Astrocyte (in vitro differentiated cells and primary cell): ENCODE measurements around the gene SREBF1. TPM values are rescaled to one million over a fixed set of nuclear protein-coding genes. Genes with fewer than 3 reads are reported as not detected.

Experiments used
- DNase-seq: peaks from one replicate; pipeline ENCODE4 v3.0.0-alpha.2; 2010; ENCODE audit warnings: low read depth
- FAIRE-seq: peaks from 2 replicates; lab custom pipeline; 2011; peaks lifted over from hg19 to GRCh38; lab: Jason Lieb, UNC
- H2AFZ ChIP-seq: 2 replicates; pipeline ENCODE4 v1.6.0; 2012; ENCODE audit warnings: low read depth, low read length, inconsistent platforms
- H3K27ac ChIP-seq: 2 replicates; pipeline ENCODE4 v1.5.1; 2011; ENCODE audit warnings: low read depth, low read length, inconsistent platforms
- H3K27me3 ChIP-seq: 2 replicates; pipeline ENCODE4 v1.6.0; 2011; ENCODE audit warnings: low read length, inconsistent platforms; ENCODE audit not compliant: insufficient read depth
- H3K36me3 ChIP-seq: 2 replicates; pipeline ENCODE4 v1.5.1; 2011; ENCODE audit warnings: low read length, inconsistent platforms; ENCODE audit not compliant: insufficient read depth
- H3K4me1 ChIP-seq: 2 replicates; pipeline ENCODE4 v1.5.1; 2011; ENCODE audit warnings: low read length, inconsistent platforms; ENCODE audit not compliant: insufficient read depth
- H3K4me2 ChIP-seq: 2 replicates; pipeline ENCODE4 v1.6.0; 2012; ENCODE audit warnings: low read length, inconsistent platforms
- H3K4me3 ChIP-seq: 2 replicates; pipeline ENCODE4 v1.5.1; 2011; ENCODE audit warnings: low read depth, mild to moderate bottlenecking, low read length, inconsistent platforms; ENCODE audit not compliant: insufficient read depth
- H3K79me2 ChIP-seq: 2 replicates; pipeline ENCODE4 v1.6.0; 2012; ENCODE audit warnings: mild to moderate bottlenecking, low read length, inconsistent platforms; ENCODE audit not compliant: insufficient read depth
- H3K9ac ChIP-seq: 2 replicates; pipeline ENCODE4 v1.6.0; 2012; ENCODE audit warnings: mild to moderate bottlenecking, low read length, inconsistent platforms
- H3K9me3 ChIP-seq: 2 replicates; pipeline ENCODE4 v1.5.1; 2012; ENCODE audit warnings: low read depth, mild to moderate bottlenecking, low read length, inconsistent platforms; ENCODE audit not compliant: insufficient read depth
- H4K20me1 ChIP-seq: 2 replicates; pipeline ENCODE4 v1.6.0; 2012; ENCODE audit warnings: low read length, inconsistent platforms; ENCODE audit not compliant: insufficient read depth
- H3K27ac Mint-ChIP-seq: one replicate; pipeline ENCODE4 v1.8.0; 2021; ENCODE audit warnings: mild to moderate bottlenecking, mixed read lengths; ENCODE audit not compliant: unreplicated experiment
- H3K27me3 Mint-ChIP-seq: one replicate; pipeline ENCODE4 v1.8.0; 2021; ENCODE audit warnings: low read depth, mixed read lengths; ENCODE audit not compliant: unreplicated experiment
- H3K36me3 Mint-ChIP-seq: one replicate; pipeline ENCODE4 v1.8.0; 2021; ENCODE audit warnings: low read depth, mixed read lengths; ENCODE audit not compliant: unreplicated experiment
- H3K4me1 Mint-ChIP-seq: one replicate; pipeline ENCODE4 v1.8.0; 2021; ENCODE audit warnings: low read depth, mixed read lengths; ENCODE audit not compliant: unreplicated experiment
- H3K4me3 Mint-ChIP-seq: one replicate; pipeline ENCODE4 v1.8.0; 2021; ENCODE audit warnings: mild to moderate bottlenecking, moderate library complexity, mixed read lengths; ENCODE audit not compliant: unreplicated experiment
- H3K9me3 Mint-ChIP-seq: one replicate; pipeline ENCODE4 v1.8.0; 2021; ENCODE audit warnings: mild to moderate bottlenecking, mixed read lengths; ENCODE audit not compliant: unreplicated experiment
- CTCF ChIP-seq: IDR thresholded peaks from 2 replicates; pipeline ENCODE4 v1.5.1; 2011; ENCODE audit warnings: low read depth, mild to moderate bottlenecking, inconsistent platforms, low read length, moderate library complexity; ENCODE audit not compliant: insufficient read depth
- EZH2 ChIP-seq: IDR thresholded peaks from 2 replicates; pipeline ENCODE4 v1.6.1; 2012; ENCODE audit warnings: mild to moderate bottlenecking, low read length, inconsistent platforms; ENCODE audit not compliant: insufficient read depth
- total RNA-seq: library from RNA; stranded (reverse); gene quantifications from 2 replicates; pipeline ENCODE4 v1.2.1, GENCODE V29; 2021

SREBF1 gene
- total RNA-seq, 1 donor from 2014 or later, result 65.6 TPM

GRCh38 chr17:17766077-17766743 lies 70.6 kb downstream of the SREBF1 start:
- Mint-ChIP-seq H3K36me3 (peaks cover 1% of the 10 kb centered on the region), H3K4me3 (peak overlapping the region; percentile 54), H3K27ac (peak overlapping the region; percentile 75), H3K27me3 (no peaks in the 10 kb centered on the region), H3K4me1 (peaks cover 71% of the 10 kb centered on the region), H3K9me3 (no peaks in the 10 kb centered on the region)
- Histone ChIP-seq H3K4me1 (peaks cover 16% of the 10 kb centered on the region), H3K9ac (no peak overlapping the region), H4K20me1 (peaks cover 88% of the 10 kb centered on the region), H3K27ac (no peak overlapping the region), H3K9me3 (no peaks in the 10 kb centered on the region), H3K36me3 (no peaks in the 10 kb centered on the region), H3K4me2 (no peak overlapping the region), H3K4me3 (no peak overlapping the region), H3K79me2 (peaks cover 60% of the 10 kb centered on the region), H2AFZ (no peak overlapping the region), H3K27me3 (no peaks in the 10 kb centered on the region)
- TF ChIP-seq EZH2 (no peak), CTCF (no peak)
- DNase-seq, result no peak
- no peak for FAIRE-seq

- Histone ChIP-seq H3K4me1 (peaks cover 16% of the 10 kb centered on the region), H4K20me1 (peaks cover 88% of the 10 kb centered on the region), H3K27ac (no peak overlapping the region), H3K9me3 (no peaks in the 10 kb centered on the region), H2AFZ (no peak overlapping the region), H3K4me2 (no peak overlapping the region), H3K27me3 (no peaks in the 10 kb centered on the region), H3K9ac (no peak overlapping the region), H3K4me3 (no peak overlapping the region), H3K79me2 (peaks cover 60% of the 10 kb centered on the region), H3K36me3 (no peaks in the 10 kb centered on the region)
- Mint-ChIP-seq H3K9me3 (no peaks in the 10 kb centered on the region), H3K27me3 (no peaks in the 10 kb centered on the region), H3K27ac (no peak overlapping the region), H3K4me3 (no peak overlapping the region), H3K36me3 (peaks cover 1% of the 10 kb centered on the region), H3K4me1 (peaks cover 68% of the 10 kb centered on the region)
- FAIRE-seq (no peak), DNase-seq (no peak)
- TF ChIP-seq CTCF (no peak), EZH2 (no peak)
These were observed 71.3 kb downstream of the SREBF1 start for GRCh38 chr17:17765359-17766076.

- Histone ChIP-seq H3K9me3 (no peaks in the 10 kb centered on the region), H3K27ac (no peak overlapping the region), H3K4me2 (no peak overlapping the region), H2AFZ (no peak overlapping the region), H3K4me1 (peaks cover 14% of the 10 kb centered on the region), H3K9ac (no peak overlapping the region), H4K20me1 (peaks cover 89% of the 10 kb centered on the region), H3K79me2 (peaks cover 60% of the 10 kb centered on the region), H3K27me3 (no peaks in the 10 kb centered on the region), H3K36me3 (no peaks in the 10 kb centered on the region), H3K4me3 (no peak overlapping the region)
- no peaks in the 10 kb centered on the region for H3K9me3 Mint-ChIP-seq
- H3K27me3 Mint-ChIP-seq, result no peaks in the 10 kb centered on the region
- H3K4me1 Mint-ChIP-seq, result peaks cover 59% of the 10 kb centered on the region
- H3K36me3 Mint-ChIP-seq, result peaks cover 3% of the 10 kb centered on the region
- H3K27ac Mint-ChIP-seq, result peak overlapping the region; percentile 60
- H3K4me3 Mint-ChIP-seq, result no peak overlapping the region
- DNase-seq (no peak), FAIRE-seq (no peak)
- TF ChIP-seq EZH2, result no peak
- no peak for TF ChIP-seq CTCF
These were observed 73.1 kb downstream of the SREBF1 start for GRCh38 chr17:17763734-17764133.
